Gastrocnemius medialis (tissue), 4 donors: ENCODE results near the gene GALNT17.

Experiments used
- POLR2A ChIP-seq, 2 donors: fragments of 450-650 bp; IDR thresholded peaks; one replicate each; pipeline ENCODE4 v1.6.1; 2017; ENCODE audit warnings: antibody characterized with exemption in 2 of 2, mild to moderate bottlenecking in 2 of 2, moderate library complexity in 2 of 2
- TF ChIP-seq, protein P1 (sequence below), 5 experiments: fragments of 450-650 bp in 3 of 5; fragments of 200-600 bp in 2 of 5; sonication (generic) in 2 of 5; IDR thresholded peaks in 4 of 5; conservative IDR thresholded peaks in 1 of 5; 1 replicate in 4 of 5; 2 replicates in 1 of 5; pipeline ENCODE4 v1.5.1; 2016 to 2019; ENCODE audit warnings: antibody characterized with exemption in 5 of 5, mild to moderate bottlenecking in 3 of 5, moderate library complexity in 3 of 5

DNA sequence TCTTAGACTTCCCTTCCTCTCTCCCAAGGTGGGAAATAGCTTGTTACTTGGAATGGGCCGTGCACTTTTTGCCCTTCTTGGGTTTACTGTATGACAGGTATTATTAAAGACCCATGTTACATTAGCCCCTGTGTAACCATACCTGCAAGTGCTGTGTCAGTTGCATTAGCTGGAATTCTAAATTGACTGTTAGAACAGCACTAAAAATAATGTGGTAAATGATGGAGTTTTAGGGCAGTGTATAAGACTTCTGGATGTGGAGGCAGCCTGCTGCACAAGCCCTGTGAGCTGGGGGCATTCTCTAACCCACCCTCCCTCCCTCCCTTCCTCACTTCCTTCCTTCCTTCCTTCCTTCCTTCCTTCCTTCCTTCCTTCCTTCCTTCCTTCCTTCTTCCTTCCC lies 52.7 kb downstream of the GALNT17 start:
- TF ChIP-seq, protein P1, sequence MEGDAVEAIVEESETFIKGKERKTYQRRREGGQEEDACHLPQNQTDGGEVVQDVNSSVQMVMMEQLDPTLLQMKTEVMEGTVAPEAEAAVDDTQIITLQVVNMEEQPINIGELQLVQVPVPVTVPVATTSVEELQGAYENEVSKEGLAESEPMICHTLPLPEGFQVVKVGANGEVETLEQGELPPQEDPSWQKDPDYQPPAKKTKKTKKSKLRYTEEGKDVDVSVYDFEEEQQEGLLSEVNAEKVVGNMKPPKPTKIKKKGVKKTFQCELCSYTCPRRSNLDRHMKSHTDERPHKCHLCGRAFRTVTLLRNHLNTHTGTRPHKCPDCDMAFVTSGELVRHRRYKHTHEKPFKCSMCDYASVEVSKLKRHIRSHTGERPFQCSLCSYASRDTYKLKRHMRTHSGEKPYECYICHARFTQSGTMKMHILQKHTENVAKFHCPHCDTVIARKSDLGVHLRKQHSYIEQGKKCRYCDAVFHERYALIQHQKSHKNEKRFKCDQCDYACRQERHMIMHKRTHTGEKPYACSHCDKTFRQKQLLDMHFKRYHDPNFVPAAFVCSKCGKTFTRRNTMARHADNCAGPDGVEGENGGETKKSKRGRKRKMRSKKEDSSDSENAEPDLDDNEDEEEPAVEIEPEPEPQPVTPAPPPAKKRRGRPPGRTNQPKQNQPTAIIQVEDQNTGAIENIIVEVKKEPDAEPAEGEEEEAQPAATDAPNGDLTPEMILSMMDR (IDR thresholded peaks at IDR 0.05 in 4 of 5, conservative IDR thresholded peaks at IDR 0.05 in 1 of 5) = no peak
- no peak for TF ChIP-seq POLR2A (IDR thresholded peaks at IDR 0.05)
